Muscle of leg (tissue), 11 donors: ENCODE data around the gene MED10. TPM values are rescaled to one million over a fixed set of nuclear protein-coding genes. Genes with fewer than 3 reads are reported as not detected.
"Not testable (repeated sequence)": the region's sequence is repeated elsewhere in the genome, so short reads cannot be mapped to it uniquely, and the experiment has no call there.

Experiments
- DNase-seq: peaks from one replicate; pipeline ENCODE4 v3.0.0; 2013
- H3K27ac ChIP-seq: one replicate; pipeline ENCODE4 v1.5.1; 2013; ENCODE audit warnings: mild to moderate bottlenecking, low read length, control low read depth
- H3K27me3 ChIP-seq: one replicate; pipeline ENCODE4 v1.6.1; 2013; ENCODE audit warnings: low read length; ENCODE audit not compliant: control insufficient read depth, insufficient read depth
- H3K36me3 ChIP-seq: one replicate; pipeline ENCODE4 v1.6.1; 2013; ENCODE audit warnings: low read length; ENCODE audit not compliant: control insufficient read depth, insufficient read depth
- H3K4me1 ChIP-seq: one replicate; pipeline ENCODE4 v1.6.1; 2013; ENCODE audit warnings: low read length; ENCODE audit not compliant: control insufficient read depth, insufficient read depth
- H3K4me3 ChIP-seq: one replicate; pipeline ENCODE4 v1.5.1; 2013; ENCODE audit warnings: low read length, control low read depth
- H3K9me3 ChIP-seq: replicated peaks from 2 replicates; pipeline ENCODE4 v1.6.1; 2013; ENCODE audit warnings: low read depth, low read length; ENCODE audit not compliant: control insufficient read depth
- WGBS: methylation state at CpG from one replicate; pipeline ENCODE4 v1.1.5; 2013; ENCODE audit warnings: missing lambda C conversion rate; ENCODE audit not compliant: insufficient coverage; 5-methylcytosine and 5-hydroxymethylcytosine counted together
- polyA plus RNA-seq, 8 donors: library from polyadenylated mRNA; unstranded; fragments of 120-200 nt; gene quantifications; one replicate each; pipeline versions ENCODE4 v1.2.1 to v1.2.3, GENCODE V29; 2013; ENCODE audit warnings: inconsistent platforms in 1 of 8, low replicate concordance in 1 of 8; ENCODE audit not compliant: insufficient read length in 8 of 8, insufficient read depth in 1 of 8
- total RNA-seq: library from RNA; stranded (reverse); fragments of 120-200 nt; gene quantifications from one replicate; pipeline ENCODE4 v1.2.4, GENCODE V29; 2013

The MED10 gene
- total and polyA plus RNA-seq, 9 donors: 15.6 to 41.4 (median 35.8) TPM

DNA sequence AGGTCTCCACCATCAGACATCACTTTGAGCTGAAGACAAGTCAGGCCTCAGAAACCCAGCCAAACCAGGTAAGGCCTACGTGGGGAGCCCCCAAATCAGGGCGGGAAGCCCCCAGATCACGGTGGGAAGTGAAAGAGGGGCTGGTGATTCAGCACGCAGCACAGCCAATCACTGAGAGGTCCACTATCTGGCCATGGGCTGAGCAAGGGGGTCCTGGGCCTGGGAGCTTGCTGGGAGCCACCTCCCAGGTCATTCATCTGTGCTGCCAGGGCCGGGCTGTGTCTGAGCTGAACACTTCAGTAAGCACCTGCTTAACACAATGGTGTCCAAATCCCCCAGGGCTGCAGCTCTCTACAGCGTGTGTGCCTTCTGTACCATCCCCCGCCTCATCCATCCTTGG is 15.5 kb downstream of the MED10 start:
- 95% methylated on average over 5 of the region's 7 CpGs for WGBS
- H3K9me3 ChIP-seq: no peaks in the 10 kb centered on the region
- DNase-seq: no peak
- no peaks in the 10 kb centered on the region for H3K4me1 ChIP-seq
- peaks cover 6% of the 10 kb centered on the region for H3K36me3 ChIP-seq
- H3K27me3 ChIP-seq: no peaks in the 10 kb centered on the region
- no peak overlapping the region for H3K27ac ChIP-seq
- H3K4me3 ChIP-seq: no peak overlapping the region

GRCh38 chr5:6361101-6361500 is 17.2 kb downstream of the MED10 start:
- Histone ChIP-seq H3K4me3 (no peak overlapping the region), H3K27ac (no peak overlapping the region), H3K4me1 (no peaks in the 10 kb centered on the region), H3K27me3 (no peaks in the 10 kb centered on the region), H3K9me3 (no peaks in the 10 kb centered on the region), H3K36me3 (peaks cover 3% of the 10 kb centered on the region)
- WGBS: 94% methylated on average over 7 of the region's 8 CpGs
- no peak for DNase-seq

DNA sequence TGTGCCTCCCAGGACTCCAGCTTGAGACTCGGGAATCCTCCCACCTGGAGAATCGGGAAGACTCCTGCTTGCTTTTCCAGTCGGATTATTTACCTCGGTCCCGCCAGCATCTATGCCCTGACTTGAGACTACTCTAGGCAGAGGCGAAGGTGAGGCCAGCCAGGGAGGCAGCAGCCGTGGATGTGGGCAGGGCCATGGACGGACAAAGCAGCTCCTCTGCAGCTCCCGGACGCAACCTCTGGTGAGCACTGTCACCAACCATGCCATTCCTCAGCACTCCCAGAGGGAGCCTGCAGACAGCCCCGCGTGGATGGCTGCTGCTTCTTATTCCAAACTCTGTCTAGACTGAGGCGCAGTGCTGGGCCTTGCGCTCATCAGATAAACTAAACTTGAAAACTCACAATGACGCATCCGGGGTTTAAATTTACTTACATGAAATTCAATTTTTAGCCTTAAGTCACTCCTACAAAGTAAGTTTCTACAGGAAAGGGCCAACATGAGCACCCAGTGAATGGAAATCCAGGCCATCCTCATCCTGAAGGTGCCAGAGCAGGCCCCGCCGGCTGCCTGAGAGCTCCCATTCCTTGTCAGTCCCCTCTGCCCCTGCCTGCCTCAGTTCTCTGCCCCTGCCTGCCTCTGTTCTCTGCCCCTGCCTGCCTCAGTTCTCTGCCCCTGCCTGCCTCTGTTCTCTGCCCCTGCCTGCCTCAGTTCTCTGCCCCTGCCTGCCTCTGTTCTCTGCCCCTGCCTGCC is 17.8 kb downstream of the MED10 start:
- WGBS: 73% methylated on average over 17 of the region's 18 CpGs
- no peaks in the 10 kb centered on the region for H3K4me1 ChIP-seq
- no peaks in the 10 kb centered on the region for H3K36me3 ChIP-seq
- DNase-seq: no peak
- H3K9me3 ChIP-seq: no peaks in the 10 kb centered on the region
- H3K27ac ChIP-seq: no peak overlapping the region
- no peak overlapping the region for H3K4me3 ChIP-seq
- no peaks in the 10 kb centered on the region for H3K27me3 ChIP-seq

DNA sequence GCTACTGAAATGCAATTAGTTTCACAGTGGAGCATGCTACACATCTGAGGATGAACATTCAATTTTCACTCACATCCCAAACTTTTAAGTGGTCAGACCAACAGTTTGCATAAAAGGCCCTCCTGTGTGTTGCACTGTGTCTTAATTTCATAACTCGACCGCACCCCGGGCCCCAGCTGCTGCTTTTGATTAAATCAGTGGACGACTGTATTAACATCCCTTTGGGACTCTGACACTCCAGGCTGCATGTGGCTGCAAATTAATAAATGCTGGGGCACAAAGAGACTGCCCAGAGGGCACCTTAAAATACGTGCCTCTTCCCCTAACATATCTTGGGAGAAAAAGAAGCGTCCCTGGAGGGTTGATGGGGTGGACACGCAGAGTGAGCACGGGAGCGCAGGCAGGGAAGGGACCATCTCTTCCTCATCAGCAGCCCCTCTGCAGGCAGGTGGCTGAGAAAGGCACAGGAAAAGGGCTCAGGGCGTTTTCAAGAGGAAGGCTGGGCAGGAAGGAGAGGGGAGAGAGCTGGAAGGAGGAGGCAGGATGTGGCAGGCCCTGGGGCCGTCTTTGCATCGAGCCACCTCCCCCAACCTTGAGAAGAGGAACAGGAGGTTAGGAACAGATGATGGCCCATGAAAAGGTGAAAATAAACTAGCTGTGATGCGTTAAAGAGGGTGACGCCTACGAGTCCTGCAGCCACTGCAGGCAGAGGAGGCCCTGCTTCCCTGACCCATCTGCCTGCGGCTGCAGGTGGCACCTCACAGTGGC is 18.6 kb downstream of the MED10 start:
- no peak for DNase-seq
- H3K36me3 ChIP-seq: no peaks in the 10 kb centered on the region
- no peak overlapping the region for H3K4me3 ChIP-seq
- H3K4me1 ChIP-seq: no peaks in the 10 kb centered on the region
- H3K9me3 ChIP-seq: no peaks in the 10 kb centered on the region
- no peak overlapping the region for H3K27ac ChIP-seq
- no peaks in the 10 kb centered on the region for H3K27me3 ChIP-seq
- 54% methylated on average over 12 of the region's 16 CpGs for WGBS

DNA sequence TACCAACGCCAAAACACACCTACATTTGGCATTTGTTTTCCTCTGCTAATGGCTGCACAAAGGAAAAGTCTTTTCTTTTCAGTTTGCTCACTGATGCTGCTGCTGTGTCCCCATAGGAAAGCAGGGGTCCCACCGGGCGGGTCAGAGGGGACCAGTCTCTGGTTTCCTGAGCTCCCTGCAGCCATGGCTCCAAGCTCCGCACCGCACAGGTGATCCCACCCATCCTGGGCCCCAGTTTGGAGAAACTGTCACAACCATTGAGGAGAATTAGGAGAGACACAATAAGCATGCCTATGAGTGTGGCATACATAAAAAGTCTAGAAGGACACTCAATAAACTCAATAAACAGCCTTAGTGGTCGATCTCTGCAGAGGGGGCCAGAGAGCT is 19.9 kb downstream of the MED10 start:
- H3K27me3 ChIP-seq: no peaks in the 10 kb centered on the region
- H3K27ac ChIP-seq: no peak overlapping the region
- DNase-seq: no peak
- no peak overlapping the region for H3K4me3 ChIP-seq
- WGBS: 92% methylated on average over 5 of the region's 6 CpGs
- H3K9me3 ChIP-seq: no peaks in the 10 kb centered on the region
- no peaks in the 10 kb centered on the region for H3K4me1 ChIP-seq
- no peaks in the 10 kb centered on the region for H3K36me3 ChIP-seq

- not testable (repeated sequence) for H3K9me3 ChIP-seq, H3K4me1 ChIP-seq, DNase-seq, H3K4me3 ChIP-seq, H3K27me3 ChIP-seq, H3K27ac ChIP-seq, H3K36me3 ChIP-seq
- WGBS: 97% methylated on average over 7 of the region's 8 CpGs
Measured at GRCh38 chr5:6357817-6358433, 20.4 kb downstream of the MED10 start.

GRCh38 chr5:6356578-6357164 is 21.7 kb downstream of the MED10 start:
- H3K4me3 ChIP-seq: no peak overlapping the region
- no peak overlapping the region for H3K27ac ChIP-seq
- WGBS: 92% methylated on average over 13 of the region's 16 CpGs
- no peaks in the 10 kb centered on the region for H3K9me3 ChIP-seq
- H3K4me1 ChIP-seq: no peaks in the 10 kb centered on the region
- H3K36me3 ChIP-seq: no peaks in the 10 kb centered on the region
- no peaks in the 10 kb centered on the region for H3K27me3 ChIP-seq
- no peak for DNase-seq

DNA sequence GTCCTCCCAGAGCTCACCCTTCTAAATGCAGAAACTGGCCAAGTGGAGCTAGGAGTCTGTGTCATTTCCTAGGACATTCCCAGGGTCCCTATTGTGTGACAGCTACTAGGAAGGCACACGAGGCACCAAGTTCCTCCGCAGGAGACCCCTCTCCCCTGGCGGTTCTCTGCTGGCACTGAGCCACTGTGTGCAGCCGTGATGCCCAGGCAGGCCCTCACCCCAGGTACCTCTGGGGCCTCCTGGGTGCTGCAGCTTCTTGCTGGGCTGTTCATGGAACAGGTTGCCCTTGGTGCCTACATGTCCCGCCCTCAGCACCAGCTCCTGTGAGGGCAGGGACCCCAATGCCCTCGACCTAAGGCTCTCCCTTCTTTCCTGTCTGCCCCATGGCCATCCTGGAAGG is 23.1 kb downstream of the MED10 start:
- no peak overlapping the region for H3K27ac ChIP-seq
- H3K9me3 ChIP-seq: no peaks in the 10 kb centered on the region
- H3K4me1 ChIP-seq: no peaks in the 10 kb centered on the region
- no peaks in the 10 kb centered on the region for H3K27me3 ChIP-seq
- DNase-seq: no peak
- 80% methylated on average over 6 of the region's 6 CpGs for WGBS
- H3K4me3 ChIP-seq: no peak overlapping the region
- H3K36me3 ChIP-seq: no peaks in the 10 kb centered on the region

GRCh38 chr5:6354848-6355247 is 23.5 kb downstream of the MED10 start:
- no peak overlapping the region for H3K4me3 ChIP-seq
- WGBS: 80% methylated on average over 2 of the region's 3 CpGs

More at GRCh38 chr5:6354848-6355247, 23.5 kb downstream of the MED10 start:
- Histone ChIP-seq H3K27ac (no peak overlapping the region), H3K36me3 (no peaks in the 10 kb centered on the region), H3K27me3 (no peaks in the 10 kb centered on the region), H3K9me3 (no peaks in the 10 kb centered on the region), H3K4me1 (no peaks in the 10 kb centered on the region)
- DNase-seq: no peak
